PFSK-1 (cell line): ENCODE results near the gene TNNT2.

Source experiments
- FOXP2 ChIP-seq: optimal IDR thresholded peaks from 2 replicates; pipeline ENCODE3; 2011; ENCODE audit warnings: borderline replicate concordance, control low read depth, inconsistent platforms; ENCODE audit not compliant: insufficient read depth; ENCODE audit errors: extremely low read length, extremely low read depth
- POLR2AphosphoS5 ChIP-seq: IDR thresholded peaks from 2 replicates; pipeline ENCODE4 v1.6.1; 2012; ENCODE audit warnings: low read depth, mild to moderate bottlenecking, control low read depth, low read length, moderate library complexity
- REST ChIP-seq, 2 experiments: IDR thresholded peaks; 2 replicates each; pipeline versions ENCODE4 v1.6.1 to v1.8.0; 2011 to 2012; ENCODE audit warnings: low read depth in 2 of 2, low read length in 2 of 2, control low read depth in 1 of 2, inconsistent platforms in 1 of 2, mild to moderate bottlenecking in 1 of 2, moderate library complexity in 1 of 2; ENCODE audit not compliant: insufficient read depth in 1 of 2
- SIN3A ChIP-seq: IDR thresholded peaks from 2 replicates; pipeline ENCODE4 v1.6.1; 2012; ENCODE audit warnings: mild to moderate bottlenecking, low read length, moderate library complexity, borderline replicate concordance; ENCODE audit not compliant: insufficient read depth
- TAF1 ChIP-seq: IDR thresholded peaks from 2 replicates; pipeline ENCODE4 v1.6.1; 2012; ENCODE audit warnings: low read length, control low read depth, borderline replicate concordance; ENCODE audit not compliant: insufficient read depth

The TNNT2 gene

DNA sequence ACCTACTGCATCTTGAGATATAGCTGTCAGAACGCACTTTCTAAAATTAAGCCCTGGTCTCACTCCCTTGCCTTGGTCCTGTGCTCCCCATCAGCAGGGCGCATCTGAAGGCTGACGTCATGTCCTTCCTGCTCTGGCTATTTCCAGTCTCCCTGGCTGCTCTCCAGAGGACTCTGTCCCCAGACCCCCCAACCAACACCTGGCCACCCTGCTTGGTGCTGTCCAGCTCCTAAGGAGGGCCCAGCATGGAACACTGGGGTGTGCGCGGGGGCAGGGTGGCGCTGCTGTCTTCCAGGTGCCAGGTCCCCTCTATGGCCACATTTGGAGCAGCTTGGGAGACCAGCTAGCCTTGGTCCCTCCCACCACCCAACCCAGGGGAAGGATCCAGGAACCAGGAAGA is 8.3 kb downstream of the TNNT2 start:
- no peak for TF ChIP-seq SIN3A
- no peak for TF ChIP-seq TAF1
- TF ChIP-seq REST (IDR thresholded peaks at IDR 0.05; ENCODE audit: insufficient read depth in 1 of 2, low read depth in 2 of 2, low read length in 2 of 2) = peak; percentile 57 to 84; a peak in 3 of 4 replicates
- TF ChIP-seq POLR2AphosphoS5 = no peak

DNA sequence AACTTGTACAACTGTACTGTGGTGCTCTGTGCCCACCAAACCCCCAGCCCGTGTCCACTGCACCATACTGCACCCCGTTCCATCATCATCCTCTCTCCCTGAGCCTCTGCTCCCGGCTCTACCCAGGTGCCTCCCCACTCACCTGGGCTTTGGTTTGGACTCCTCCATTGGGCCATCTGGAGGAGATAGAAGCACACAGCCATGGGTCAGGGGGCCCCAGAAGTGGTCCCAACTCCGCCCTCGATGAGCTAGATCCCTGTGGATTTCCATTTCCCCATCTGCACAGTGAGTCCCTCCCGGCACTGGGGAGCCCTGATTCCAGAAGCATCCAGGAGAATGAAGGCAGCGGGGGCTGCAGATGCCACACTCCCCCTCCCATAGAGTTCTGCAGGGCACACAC is 10.8 kb downstream of the TNNT2 start:
- TF ChIP-seq REST (IDR thresholded peaks at IDR 0.05; ENCODE audit: insufficient read depth in 1 of 2, low read depth in 2 of 2, low read length in 2 of 2) = no peak
- no peak for TF ChIP-seq FOXP2
- no peak for TF ChIP-seq SIN3A
- TF ChIP-seq POLR2AphosphoS5 = no peak
- TF ChIP-seq TAF1 = no peak

GRCh38 chr1:201365251-201365650 is 12.2 kb downstream of the TNNT2 start:
- TF ChIP-seq POLR2AphosphoS5 (no peak), TAF1 (no peak), FOXP2 (no peak), SIN3A (no peak), REST (IDR thresholded peaks at IDR 0.05; ENCODE audit: insufficient read depth in 1 of 2, low read depth in 2 of 2, low read length in 2 of 2) (no peak)

- no peak for TF ChIP-seq FOXP2
- TF ChIP-seq SIN3A = no peak
- no peak for TF ChIP-seq POLR2AphosphoS5
- no peak for TF ChIP-seq TAF1
- TF ChIP-seq REST (IDR thresholded peaks at IDR 0.05; ENCODE audit: insufficient read depth in 1 of 2, low read depth in 2 of 2, low read length in 2 of 2) = no peak
These were observed 12.7 kb downstream of the TNNT2 start for GRCh38 chr1:201364808-201365105.

DNA sequence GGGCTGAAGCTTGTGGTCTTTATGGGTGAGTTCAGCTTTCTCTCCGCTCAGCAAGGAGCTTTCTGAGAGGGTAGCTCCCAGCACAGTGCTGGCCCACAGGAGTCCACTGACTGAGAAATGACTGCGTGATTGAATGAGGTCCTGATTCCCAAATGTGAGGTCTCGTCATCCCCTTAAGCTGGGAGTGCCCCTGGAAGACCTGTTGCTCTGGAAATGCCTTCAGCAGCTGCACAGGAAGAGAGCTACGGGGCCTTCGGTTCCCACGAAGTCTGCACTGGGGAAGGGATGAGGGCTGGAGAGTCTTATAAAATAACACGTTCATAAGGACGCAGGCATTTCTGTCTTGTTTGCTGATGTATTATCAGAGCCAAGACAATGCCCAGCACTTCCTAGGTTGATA is 14.0 kb downstream of the TNNT2 start:
- TF ChIP-seq FOXP2 (no peak), SIN3A (no peak), REST (IDR thresholded peaks at IDR 0.05; ENCODE audit: insufficient read depth in 1 of 2, low read depth in 2 of 2, low read length in 2 of 2) (no peak), TAF1 (no peak), POLR2AphosphoS5 (no peak)
